RWPE2 (cell line): Measurements from ENCODE around the gene PDE6B.
"Not testable (repeated sequence)": the region's sequence is repeated elsewhere in the genome, so short reads cannot be mapped to it uniquely, and the experiment has no call there.

Source experiments
- ATAC-seq: fragments of 200-7000 bp; cut with Tn5 transposase; 3 replicates; pipeline ENCODE4 v1.9.1; 2021; ENCODE audit warnings: low read depth
- DNase-seq: peaks from one replicate; pipeline ENCODE4 v3.0.0-alpha.2; 2020; ENCODE audit warnings: low spot score
- H3K27ac ChIP-seq: fragments of 450-650 bp; 2 replicates; pipeline ENCODE4 v1.5.1; 2017; ENCODE audit warnings: mild to moderate bottlenecking; ENCODE audit not compliant: poor library complexity, severe bottlenecking
- H3K27me3 ChIP-seq: fragments of 250-450 bp; sonication (Bioruptor Pico); 2 replicates; pipeline ENCODE4 v1.5.1; 2021; ENCODE audit warnings: mild to moderate bottlenecking, moderate library complexity; ENCODE audit not compliant: insufficient read depth, poor library complexity, severe bottlenecking
- H3K36me3 ChIP-seq: fragments of 250-450 bp; sonication (Bioruptor Pico); 2 replicates; pipeline ENCODE4 v1.5.1; 2020; ENCODE audit warnings: low read depth, mild to moderate bottlenecking, moderate library complexity
- H3K4me1 ChIP-seq: fragments of 250-450 bp; sonication (Bioruptor Pico); 2 replicates; pipeline ENCODE4 v1.5.1; 2021; ENCODE audit warnings: mild to moderate bottlenecking, moderate library complexity; ENCODE audit not compliant: insufficient read depth, poor library complexity, severe bottlenecking
- H3K4me3 ChIP-seq: fragments of 250-450 bp; sonication (Bioruptor Pico); 2 replicates; pipeline ENCODE4 v1.5.1; 2021; ENCODE audit warnings: mild to moderate bottlenecking, moderate library complexity; ENCODE audit not compliant: severe bottlenecking
- H3K9me3 ChIP-seq: fragments of 250-450 bp; sonication (Bioruptor Pico); 2 replicates; pipeline ENCODE4 v1.5.1; 2021; ENCODE audit warnings: mild to moderate bottlenecking, moderate library complexity; ENCODE audit not compliant: severe bottlenecking
- TF ChIP-seq, protein P1 (sequence below): fragments of 450-650 bp; IDR thresholded peaks from one replicate; pipeline ENCODE4 v1.5.1; 2017; ENCODE audit warnings: mild to moderate bottlenecking, moderate library complexity; ENCODE audit not compliant: poor library complexity, severe bottlenecking

PDE6B gene

DNA sequence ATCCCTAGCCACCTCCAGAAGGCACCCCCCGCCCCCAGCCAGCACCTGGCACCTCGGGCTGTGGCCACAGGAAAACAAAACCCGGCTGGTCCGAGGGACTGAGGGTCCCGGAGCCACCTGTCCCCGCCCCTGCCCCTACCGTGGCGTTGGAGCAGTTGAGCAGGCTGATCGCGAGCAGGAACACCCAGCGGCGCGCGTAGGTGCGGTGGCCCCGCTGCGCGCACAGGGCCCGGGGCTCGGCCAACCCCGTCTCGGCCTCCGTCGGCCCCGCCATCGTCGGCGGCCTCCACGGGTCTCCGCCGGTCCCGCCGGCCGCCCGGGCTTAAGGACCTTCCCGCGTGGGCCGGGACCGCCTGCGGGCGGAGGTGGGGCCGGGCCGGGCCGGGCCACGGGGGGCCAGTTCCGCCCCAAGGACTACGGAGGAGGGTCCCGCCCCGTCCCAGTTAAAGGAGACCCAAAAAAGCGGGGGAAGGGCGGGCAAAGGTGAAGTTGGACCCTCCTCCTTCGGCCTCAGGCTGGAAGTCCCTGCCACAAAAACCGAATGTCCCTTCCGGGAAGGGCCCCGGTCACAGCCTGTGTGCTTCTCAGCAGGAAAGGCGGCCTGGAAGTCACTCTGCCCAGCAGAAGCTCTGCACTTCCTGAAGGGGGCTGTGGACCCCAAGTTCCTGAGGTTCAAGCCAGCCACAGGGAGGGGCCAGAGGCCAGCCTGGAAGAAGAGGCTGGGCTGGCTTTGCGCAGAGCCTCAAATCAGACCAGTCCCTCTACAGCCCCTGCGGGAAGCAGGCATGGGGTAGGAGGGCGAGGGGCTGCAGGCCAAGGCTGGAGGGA, 63.7 kb downstream of the PDE6B start, which contains the start of gene SLC49A3:
TSS of gene SLC49A3 (minus strand) at position 298 of the 828 bp plus-strand sequence. CDS start at position 274, 24 bp downstream.
- ATAC-seq: no peak
- H3K27ac ChIP-seq: peak within 1 kb of the TSS; percentile 50
- DNase-seq: no peak
- H3K4me3 ChIP-seq: no peak within 1 kb of the TSS
- peaks cover 12% of the 10 kb centered on the region for H3K4me1 ChIP-seq
- H3K9me3 ChIP-seq: no peaks in the 10 kb centered on the region
- H3K36me3 ChIP-seq: no peaks in the 10 kb centered on the region
- no peaks in the 10 kb centered on the region for H3K27me3 ChIP-seq
- TF ChIP-seq, protein P1, sequence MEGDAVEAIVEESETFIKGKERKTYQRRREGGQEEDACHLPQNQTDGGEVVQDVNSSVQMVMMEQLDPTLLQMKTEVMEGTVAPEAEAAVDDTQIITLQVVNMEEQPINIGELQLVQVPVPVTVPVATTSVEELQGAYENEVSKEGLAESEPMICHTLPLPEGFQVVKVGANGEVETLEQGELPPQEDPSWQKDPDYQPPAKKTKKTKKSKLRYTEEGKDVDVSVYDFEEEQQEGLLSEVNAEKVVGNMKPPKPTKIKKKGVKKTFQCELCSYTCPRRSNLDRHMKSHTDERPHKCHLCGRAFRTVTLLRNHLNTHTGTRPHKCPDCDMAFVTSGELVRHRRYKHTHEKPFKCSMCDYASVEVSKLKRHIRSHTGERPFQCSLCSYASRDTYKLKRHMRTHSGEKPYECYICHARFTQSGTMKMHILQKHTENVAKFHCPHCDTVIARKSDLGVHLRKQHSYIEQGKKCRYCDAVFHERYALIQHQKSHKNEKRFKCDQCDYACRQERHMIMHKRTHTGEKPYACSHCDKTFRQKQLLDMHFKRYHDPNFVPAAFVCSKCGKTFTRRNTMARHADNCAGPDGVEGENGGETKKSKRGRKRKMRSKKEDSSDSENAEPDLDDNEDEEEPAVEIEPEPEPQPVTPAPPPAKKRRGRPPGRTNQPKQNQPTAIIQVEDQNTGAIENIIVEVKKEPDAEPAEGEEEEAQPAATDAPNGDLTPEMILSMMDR: no peak

DNA sequence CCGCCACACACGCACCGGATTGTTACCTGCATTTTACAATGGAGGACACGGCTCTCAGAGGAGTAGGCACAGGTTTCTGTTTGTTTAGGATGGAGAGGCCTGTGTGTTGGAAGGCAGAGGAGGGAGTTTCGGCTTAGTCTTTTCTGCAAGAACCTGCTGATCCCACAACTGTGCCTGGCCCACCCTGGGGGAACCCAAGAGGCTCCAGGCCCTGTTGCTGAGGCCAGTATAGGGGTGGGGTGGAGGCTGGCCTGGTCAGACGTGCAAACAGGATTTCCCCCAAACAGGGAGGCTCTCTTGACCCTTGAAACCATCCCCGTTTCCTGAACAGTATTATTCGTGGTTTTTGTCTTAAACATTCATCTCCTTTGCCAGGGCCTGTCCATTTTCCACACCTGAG, 64.3 kb downstream of the PDE6B start:
- DNase-seq: no peak
- no peak for ATAC-seq
- Histone ChIP-seq H3K27me3 (no peaks in the 10 kb centered on the region), H3K36me3 (no peaks in the 10 kb centered on the region), H3K4me1 (peaks cover 12% of the 10 kb centered on the region), H3K9me3 (no peaks in the 10 kb centered on the region), H3K4me3 (no peak overlapping the region), H3K27ac (no peak overlapping the region)
- TF ChIP-seq, protein P1: no peak

DNA sequence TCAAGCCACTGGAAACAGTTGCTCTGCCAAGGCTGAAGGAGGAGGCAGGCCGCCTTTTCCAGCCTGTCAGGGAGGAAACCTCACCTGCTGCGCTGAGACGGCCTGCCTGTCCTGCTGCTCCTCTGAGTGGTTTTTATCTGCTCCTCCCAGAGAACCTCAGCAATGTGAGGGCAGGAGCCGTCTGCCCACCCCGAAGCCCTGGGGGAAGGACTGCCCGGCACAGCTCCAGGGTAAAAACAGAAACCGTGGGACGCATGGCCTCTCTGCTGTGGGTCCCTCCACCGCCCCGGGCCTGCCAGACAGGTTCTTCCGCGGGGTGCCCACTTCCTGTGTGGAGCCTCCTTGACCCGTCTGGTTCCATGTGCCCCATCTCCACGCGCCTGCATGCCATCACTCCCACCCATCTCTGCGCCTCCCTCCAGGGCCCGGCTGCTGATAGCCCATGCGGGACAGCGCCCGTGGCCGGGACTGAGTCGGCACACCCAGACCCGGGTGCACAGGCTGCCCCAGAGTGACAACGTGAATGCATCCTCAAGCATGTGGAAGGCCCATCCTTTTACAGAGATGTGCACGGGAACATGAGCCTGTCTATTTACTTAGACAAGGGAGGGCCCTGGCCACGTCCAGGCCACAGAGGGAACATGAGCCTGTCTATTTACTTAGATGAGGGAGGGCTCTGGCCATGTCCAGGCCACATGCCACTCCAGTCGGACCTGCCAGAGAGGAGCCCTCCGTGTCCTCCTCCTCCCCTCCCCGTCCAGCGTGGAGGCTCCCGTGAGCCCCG, 67.6 kb downstream of the PDE6B start:
- Histone ChIP-seq H3K27me3 (no peaks in the 10 kb centered on the region), H3K4me1 (peaks cover 1% of the 10 kb centered on the region), H3K36me3 (no peaks in the 10 kb centered on the region), H3K4me3 (no peak overlapping the region), H3K27ac (no peak overlapping the region), H3K9me3 (no peaks in the 10 kb centered on the region)
- ATAC-seq: no peak
- no peak for DNase-seq
- TF ChIP-seq, protein P1: no peak

DNA sequence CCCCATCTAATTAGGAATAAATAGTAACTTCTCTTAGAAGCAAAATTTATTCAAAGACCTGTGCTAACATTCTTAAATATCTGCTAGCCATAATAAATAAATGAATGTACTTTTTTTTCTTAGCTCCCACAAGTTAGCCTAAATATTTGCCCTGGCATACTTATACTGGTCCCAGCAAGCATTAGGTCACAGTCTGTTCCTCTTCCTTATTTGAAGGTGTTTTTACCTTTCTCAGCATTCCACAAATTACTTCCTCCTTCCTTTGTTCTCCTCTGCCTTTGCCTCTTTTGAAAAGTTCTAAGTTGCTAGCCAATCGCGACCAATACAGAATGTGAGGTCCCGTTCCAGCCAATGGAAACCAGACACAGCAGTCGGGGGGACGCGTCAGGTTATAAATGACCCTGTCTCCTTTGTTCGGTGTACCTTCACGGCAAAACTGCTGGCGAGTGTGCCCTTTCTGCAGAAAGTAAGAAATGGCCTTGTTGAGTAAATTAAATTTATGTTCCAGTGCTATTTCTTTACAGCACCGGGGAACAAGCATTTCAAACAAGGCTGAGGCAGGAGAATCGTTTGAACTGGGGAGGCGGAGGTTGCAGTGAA, 69.1 kb downstream of the PDE6B start:
- not testable (repeated sequence) for H3K27ac ChIP-seq, H3K36me3 ChIP-seq, ATAC-seq, H3K27me3 ChIP-seq, DNase-seq, H3K4me3 ChIP-seq, H3K9me3 ChIP-seq, H3K4me1 ChIP-seq

DNA sequence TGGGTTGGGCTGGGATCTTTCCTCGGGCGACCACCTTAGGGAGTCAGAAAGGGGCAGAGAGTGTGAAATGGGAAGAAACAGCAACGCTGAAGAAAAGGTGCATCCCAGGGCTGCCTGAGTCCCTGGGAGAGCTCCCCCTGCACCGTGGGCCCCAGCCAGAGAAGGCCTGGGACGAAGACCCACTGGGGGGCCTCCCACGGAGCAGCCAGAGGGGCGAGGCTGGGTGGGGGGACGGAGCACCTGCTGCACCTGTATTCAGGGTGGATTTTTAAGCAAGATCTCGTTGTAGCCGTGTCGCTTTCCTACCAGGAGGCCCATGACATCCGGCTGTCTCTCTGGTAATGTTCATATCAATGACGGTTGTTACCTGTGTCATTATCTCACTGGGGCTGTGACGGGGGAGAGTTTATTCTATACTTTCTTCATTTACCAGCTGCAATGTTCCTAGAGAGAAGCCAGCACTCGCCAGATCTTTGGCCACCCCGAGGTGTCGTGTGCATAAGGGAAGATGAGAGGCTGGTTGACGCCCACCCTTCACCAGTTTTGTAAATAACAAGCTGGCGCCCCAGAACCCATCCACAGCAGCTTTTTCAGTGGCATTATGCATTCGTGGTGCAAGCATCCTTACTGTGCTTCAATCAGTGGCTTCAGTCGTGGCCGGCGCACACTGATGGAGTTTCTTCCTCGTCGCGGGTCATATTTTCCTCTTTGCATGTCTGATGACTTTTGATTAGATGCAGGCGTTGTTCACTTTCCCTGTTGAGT, 74.6 kb downstream of the PDE6B start:
- TF ChIP-seq, protein P1: no peak
- no peak for ATAC-seq
- peak; percentile 35 for DNase-seq
- no peak overlapping the region for H3K4me3 ChIP-seq
- peaks cover 6% of the 10 kb centered on the region for H3K4me1 ChIP-seq
- H3K27me3 ChIP-seq: no peaks in the 10 kb centered on the region
- peak overlapping the region; percentile 49 for H3K27ac ChIP-seq
- no peaks in the 10 kb centered on the region for H3K36me3 ChIP-seq
- H3K9me3 ChIP-seq: no peaks in the 10 kb centered on the region
